Sciatic nerve (tissue), 2 donors: Measurements from ENCODE around the gene PTPN6. TPM values are rescaled to one million over a fixed set of nuclear protein-coding genes. Genes with fewer than 3 reads are reported as not detected.
A peak's percentile ranks its signal among the peaks of the same experiment; 100 is the strongest.

Experiments used
- ATAC-seq: fragments of 200-7000 bp; cut with Tn5 transposase; one replicate; pipeline ENCODE4 v1.9.1; 2020; ENCODE audit warnings: mild to moderate bottlenecking, moderate library complexity
- DNase-seq: peaks from one replicate; pipeline ENCODE4 v3.0.0-alpha.2; 2020; ENCODE audit warnings: low spot score
- intact Hi-C: fragments of 100-400 bp; cut with DNase I; formaldehyde crosslinking; loops from one replicate; pipeline ENCODE4 v1.14.2; 2022
- total RNA-seq: library from RNA; stranded (reverse); fragmentation: NEBNext Ultra II Directional; extraction: Animal tissue kit (Norgen Biotek cat#: 25700); gene quantifications from one replicate; pipeline ENCODE4 v1.2.1, GENCODE V29; 2021
- donor health status: DM: no; HTN: no; CAD: no.
- donor health status: DM: no; HTN: no; CAD: no.

Gene PTPN6
- total RNA-seq, 1 donor from 2014 or later, result 35.0 TPM

GRCh38 chr12:6952121-6952862 is 1.1 kb downstream of the PTPN6 start:
- ATAC-seq (no peak), DNase-seq (peak; percentile 59)
- intact Hi-C loops, result no loop called here

GRCh38 chr12:6952863-6953441 is 1.8 kb downstream of the PTPN6 start:
- intact Hi-C loops, result no loop called here
- no peak for ATAC-seq
- peak; percentile 53 for DNase-seq

GRCh38 chr12:6953442-6954315 is 2.5 kb downstream of the PTPN6 start:
- peak; percentile 87 for DNase-seq
- peak; percentile 87 for ATAC-seq
- intact Hi-C loops, result no loop called here

- DNase-seq, result peak; percentile 53
Observed at GRCh38 chr12:6954316-6955107, 3.4 kb downstream of the PTPN6 start.

GRCh38 chr12:6955108-6956020 is 4.2 kb downstream of the PTPN6 start:
- peak; percentile 48 for DNase-seq
- ATAC-seq, result no peak
- intact Hi-C loops, result no loop called here

More at GRCh38 chr12:6954316-6955107, 3.4 kb downstream of the PTPN6 start:
- intact Hi-C loops, result no loop called here
- no peak for ATAC-seq

GRCh38 chr12:6956021-6956727 is 5.0 kb downstream of the PTPN6 start:
- ATAC-seq, result no peak
- intact Hi-C loops, result no loop called here

GRCh38 chr12:6957151-6957701 is 6.1 kb downstream of the PTPN6 start:
- DNase-seq (peak; percentile 62), ATAC-seq (no peak)
- intact Hi-C loops, result no loop called here

More at GRCh38 chr12:6956021-6956727, 5.0 kb downstream of the PTPN6 start:
- no peak for DNase-seq

- DNase-seq, result no peak
- ATAC-seq, result no peak
- intact Hi-C loops, result no loop called here
Observed at GRCh38 chr12:6957741-6958608, 6.8 kb downstream of the PTPN6 start.

- no peak for ATAC-seq
- no peak for DNase-seq
- intact Hi-C loops, result no loop called here
Observed at GRCh38 chr12:6958609-6959057, 7.5 kb downstream of the PTPN6 start.

- DNase-seq, result peak; percentile 60
- ATAC-seq, result peak; percentile 7
- intact Hi-C loops, result no loop called here
Observed at GRCh38 chr12:6959058-6959804, 8.1 kb downstream of the PTPN6 start.

GRCh38 chr12:6959805-6960592 is 8.8 kb downstream of the PTPN6 start:
- intact Hi-C loops, result loop anchor here (10.0 kb wide), 1 partner anchor 155 kb away; no protein-coding TSS in a partner anchor
- peak; percentile 61 for DNase-seq
- ATAC-seq, result no peak

- intact Hi-C loops, result loop anchor here (10.0 kb wide), 1 partner anchor 154 kb away; no protein-coding TSS in a partner anchor
- DNase-seq, result peak; percentile 59
- peak; percentile 23 for ATAC-seq
Observed at GRCh38 chr12:6960593-6961277, 9.6 kb downstream of the PTPN6 start.

- peak; percentile 84 for DNase-seq
- ATAC-seq, result peak; percentile 56
- intact Hi-C loops, result loop anchor here (10.0 kb wide), 1 partner anchor 154 kb away; no protein-coding TSS in a partner anchor
Observed at GRCh38 chr12:6961278-6961694, 10.1 kb downstream of the PTPN6 start.
